ENCODE results near the gene NDUFS3.

DNA sequence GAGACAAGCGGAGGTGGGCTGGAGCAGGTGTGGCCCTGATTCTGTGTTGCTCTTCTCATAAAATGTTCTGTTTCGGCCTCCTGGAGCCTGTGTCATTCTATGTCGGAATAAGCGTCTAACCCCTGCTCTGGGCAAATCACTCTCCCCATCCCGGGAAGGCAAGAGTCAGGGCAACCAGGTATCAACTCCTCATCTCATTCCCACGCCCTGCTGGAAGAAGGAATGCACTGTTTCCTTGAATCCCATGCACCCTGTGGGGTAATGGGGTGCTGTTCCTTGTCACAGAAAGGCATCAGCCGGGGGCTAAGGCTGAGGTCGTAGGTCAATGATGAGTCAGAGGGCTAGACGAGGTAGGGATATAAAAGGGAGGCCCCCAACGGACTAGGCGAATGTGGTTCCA lies 10.2 kb downstream of the NDUFS3 start:
- TF ChIP-seq, protein P1, sequence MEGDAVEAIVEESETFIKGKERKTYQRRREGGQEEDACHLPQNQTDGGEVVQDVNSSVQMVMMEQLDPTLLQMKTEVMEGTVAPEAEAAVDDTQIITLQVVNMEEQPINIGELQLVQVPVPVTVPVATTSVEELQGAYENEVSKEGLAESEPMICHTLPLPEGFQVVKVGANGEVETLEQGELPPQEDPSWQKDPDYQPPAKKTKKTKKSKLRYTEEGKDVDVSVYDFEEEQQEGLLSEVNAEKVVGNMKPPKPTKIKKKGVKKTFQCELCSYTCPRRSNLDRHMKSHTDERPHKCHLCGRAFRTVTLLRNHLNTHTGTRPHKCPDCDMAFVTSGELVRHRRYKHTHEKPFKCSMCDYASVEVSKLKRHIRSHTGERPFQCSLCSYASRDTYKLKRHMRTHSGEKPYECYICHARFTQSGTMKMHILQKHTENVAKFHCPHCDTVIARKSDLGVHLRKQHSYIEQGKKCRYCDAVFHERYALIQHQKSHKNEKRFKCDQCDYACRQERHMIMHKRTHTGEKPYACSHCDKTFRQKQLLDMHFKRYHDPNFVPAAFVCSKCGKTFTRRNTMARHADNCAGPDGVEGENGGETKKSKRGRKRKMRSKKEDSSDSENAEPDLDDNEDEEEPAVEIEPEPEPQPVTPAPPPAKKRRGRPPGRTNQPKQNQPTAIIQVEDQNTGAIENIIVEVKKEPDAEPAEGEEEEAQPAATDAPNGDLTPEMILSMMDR (IDR thresholded peaks at IDR 0.05) = no peak
- no peak for TF ChIP-seq POLR2A (IDR thresholded peaks at IDR 0.05)
- TF ChIP-seq EP300 (IDR thresholded peaks at IDR 0.05) = no peak
